K562 (cell line): ENCODE measurements around the gene MRPL11. TPM values are rescaled to one million over a fixed set of nuclear protein-coding genes. Genes with fewer than 3 reads are reported as not detected.

ENCODE experiments used
- ATAC-seq: fragments of 200-7000 bp; cut with Tn5 transposase; 3 replicates; pipeline ENCODE4 v1.9.1; 2020; ENCODE audit warnings: moderate library complexity
- BruUV-seq: library from RNA; stranded (reverse); fragments of 400-500 nt; replicated peaks from 2 replicates; lab custom pipeline; 2021; lab: Mats Ljungman, UMichigan
- CTCF ChIA-PET: fragments of 300-600 bp; formaldehyde crosslinking; extraction: SDS; loops from one replicate; lab custom pipeline; 2021; ENCODE audit warnings: low intra/inter-chr PET ratio; lab: Yijun Ruan, JAX
- POLR2A ChIA-PET: fragments of 300-600, 350-650 bp; sonication (Branson Sonifier 250); formaldehyde crosslinking; extraction: SDS; loops from one replicate; lab custom pipeline; 2021; ENCODE audit warnings: antibody characterized with exemption, inconsistent platforms; lab: Yijun Ruan, JAX
- DNase-seq, 4 experiments: peaks; one replicate each; pipeline versions ENCODE4 v3.0.0 to v3.0.0-alpha.2; 2011 to 2018; ENCODE audit warnings: low spot score in 3 of 4, mixed read lengths in 3 of 4; ENCODE audit errors: extremely low read depth in 1 of 4
- FAIRE-seq: peaks from 2 replicates; lab custom pipeline; 2011; peaks lifted over from hg19 to GRCh38; lab: Jason Lieb, UNC
- H2AFZ ChIP-seq: 2 replicates; pipeline ENCODE4 v1.6.0; 2011; ENCODE audit warnings: low read depth, low read length, control low read depth, inconsistent platforms
- H3K27ac ChIP-seq: fragments of 200-600 bp; 3 replicates; pipeline ENCODE4 v1.8.0; 2011; ENCODE audit warnings: low read depth, mild to moderate bottlenecking, control low read depth, inconsistent platforms, low read length, moderate library complexity, mixed read lengths; ENCODE audit errors: extremely low read depth
- H3K27me3 ChIP-seq, 2 experiments: fragments of 300-600 bp in 1 of 2; 2 replicates in 1 of 2; 3 replicates in 1 of 2; pipeline versions ENCODE4 v1.6.0 to v1.8.0; 2011; ENCODE audit warnings: inconsistent platforms in 2 of 2, low read length in 2 of 2, mild to moderate bottlenecking in 1 of 2, mixed read lengths in 1 of 2, moderate library complexity in 1 of 2; ENCODE audit not compliant: control insufficient read depth in 2 of 2, insufficient read depth in 2 of 2
- H3K36me3 ChIP-seq: fragments of 300-600 bp; 3 replicates; pipeline ENCODE4 v1.8.0; 2011; ENCODE audit warnings: mild to moderate bottlenecking, low read length, inconsistent platforms; ENCODE audit not compliant: control insufficient read depth, insufficient read depth
- H3K4me1 ChIP-seq, 2 experiments: fragments of 200-600 bp in 1 of 2; replicated peaks in 1 of 2; 2 replicates in 1 of 2; 3 replicates in 1 of 2; pipeline versions ENCODE4 v1.5.1 to v1.8.0; 2011; ENCODE audit warnings: inconsistent platforms in 2 of 2, low read length in 2 of 2, mild to moderate bottlenecking in 1 of 2, mixed read lengths in 1 of 2, moderate library complexity in 1 of 2; ENCODE audit not compliant: control insufficient read depth in 2 of 2, insufficient read depth in 2 of 2
- H3K4me2 ChIP-seq: 2 replicates; pipeline ENCODE4 v1.6.1; 2011; ENCODE audit warnings: low read length, control low read depth, inconsistent platforms, mixed read lengths; ENCODE audit not compliant: insufficient read depth
- H3K4me3 ChIP-seq: fragments of 200-600 bp; sonication (generic), shearing (Covaris generic); 2 replicates; pipeline ENCODE4 v1.5.1; 2016; ENCODE audit warnings: control low read depth, inconsistent platforms
- H3K79me2 ChIP-seq: fragments of 200-600 bp; 3 replicates; pipeline ENCODE4 v1.8.0; 2011; ENCODE audit warnings: low read length, inconsistent platforms; ENCODE audit not compliant: control insufficient read depth, insufficient read depth
- H3K9ac ChIP-seq, 2 experiments: 2 replicates each; pipeline versions ENCODE4 v1.6.0 to v1.6.1; 2011; ENCODE audit warnings: low read depth in 2 of 2, low read length in 2 of 2, control low read depth in 1 of 2, inconsistent platforms in 1 of 2, mild to moderate bottlenecking in 1 of 2, mixed read lengths in 1 of 2; ENCODE audit not compliant: insufficient read depth in 1 of 2
- H3K9me1 ChIP-seq: one replicate; pipeline ENCODE4 v1.6.0; 2011; ENCODE audit warnings: inconsistent platforms, mild to moderate bottlenecking, low read length, moderate library complexity; ENCODE audit not compliant: control insufficient read depth, insufficient read depth
- H3K9me3 ChIP-seq: replicated peaks from 2 replicates; pipeline ENCODE4 v1.5.1; 2011; ENCODE audit warnings: low read depth, low read length, inconsistent platforms; ENCODE audit not compliant: control insufficient read depth, insufficient read depth
- H4K20me1 ChIP-seq: replicated peaks from 2 replicates; pipeline ENCODE4 v1.6.1; 2011; ENCODE audit warnings: low read length, inconsistent platforms, mixed read lengths; ENCODE audit not compliant: control insufficient read depth, insufficient read depth
- STAT5A ChIP-seq: IDR thresholded peaks from 2 replicates; pipeline ENCODE4 v1.6.1; 2012; ENCODE audit warnings: low read length, inconsistent platforms, borderline replicate concordance
- ZBTB1 ChIP-seq: sonication (generic); formaldehyde crosslinking; IDR thresholded peaks from 2 replicates; pipeline ENCODE4 v1.8.1; 2023; ENCODE audit warnings: missing genetic modification reagents, low read depth, mild to moderate bottlenecking, borderline replicate concordance
- ZBTB12 ChIP-seq: fragments of 250-450 bp; sonication (Bioruptor Pico); IDR thresholded peaks from 2 replicates; pipeline ENCODE4 v1.4.0; 2020
- ZNF12 ChIP-seq: sonication (generic); formaldehyde crosslinking; IDR thresholded peaks from 2 replicates; pipeline ENCODE4 v1.4.0; 2020; ENCODE audit warnings: mild to moderate bottlenecking, missing genetic modification reagents
- WGBS: fragments of 100-300 bp; shearing (Covaris generic); methylation state at CpG from one replicate; pipeline ENCODE4 v1.1.6; 2016; ENCODE audit warnings: low coverage, mixed read lengths; ENCODE audit not compliant: insufficient coverage; ENCODE audit errors: missing lambda C conversion rate; 5-methylcytosine and 5-hydroxymethylcytosine counted together
- in situ Hi-C: fragments of 300-500 bp; cut with MboI; formaldehyde crosslinking; loops from 4 replicates; pipeline ENCODE4 v1.15.0; 2018; ENCODE audit warnings: inconsistent platforms, mixed read lengths
- intact Hi-C: fragments of 100-400 bp; cut with micrococcal nuclease; formaldehyde crosslinking; loops from 2 replicates; pipeline ENCODE4 v1.14.2; 2022
- polyA plus RNA-seq, 8 experiments: library from polyadenylated mRNA; depleted of rRNA in 4 of 8; stranded (reverse) in 5 of 8; unstranded in 3 of 8; fragments of >200 nt; fragmentation: Nextera tagmentation in 2 of 8; fragmentation: Illumina TruSeq in 1 of 8; extraction: Ambion mirVana in 2 of 8; extraction: Trizol in 1 of 8; gene quantifications; 2 replicates each; pipeline versions ENCODE4 v1.2.1 to v1.2.3, GENCODE V29; 2011 to 2014; ENCODE audit warnings: inconsistent platforms in 1 of 8, missing spikeins in 1 of 8
- total RNA-seq, 7 experiments: library from RNA; depleted of rRNA in 6 of 7; stranded (reverse); fragments of >200 nt in 6 of 7; fragmentation: Illumina TruSeq in 2 of 7; extraction: Trizol in 2 of 7; gene quantifications; 2 replicates each; pipeline versions ENCODE4 v1.2.1 to v1.2.3, GENCODE V29; 2011 to 2021; ENCODE audit warnings: low replicate concordance in 1 of 7

Gene MRPL11
- total and polyA plus RNA-seq, 9 of the 15 experiments (the other 6 are each of a cell fraction or from before 2014, with no cell fraction given), result 33.0 to 173 (median 91.9) TPM

GRCh38 chr11:66420671-66421476 is 17.8 kb downstream of the MRPL11 start, which contains the start of gene NPAS4:
NPAS4 (plus strand) TSS chr11:66421035; CDS start chr11:66421180, 145 bp downstream.
- DNase-seq, result no peak
- POLR2A ChIA-PET, result interaction anchor here (0.6 to 1.3 kb wide), 11 partner anchors 9 to 424 kb away, joined by 3 to 6 read pairs (median 3); partner anchors contain the start of genes MRPL11 and YIF1A
- peaks cover 2 to 8% of the 10 kb centered on the region in 2 experiments; a peak in 2 of 5 replicates for H3K4me1 ChIP-seq
- BruUV-seq, result no TSS peak
- H3K79me2 ChIP-seq, result no peaks in the 10 kb centered on the region
- no peaks in the 10 kb centered on the region for H3K9me3 ChIP-seq
- TF ChIP-seq ZNF12 (CRISPR knock-in tag) (no peak), STAT5A (no peak), ZBTB12 (no peak), ZBTB1 (no peak)
- TF ChIP-seq, all 486 proteins: peak for 0
- Histone ChIP-seq H2AFZ (no peak within 1 kb of the TSS), H3K9ac (no peak within 1 kb of the TSS), H3K4me3 (no peak within 1 kb of the TSS), H3K27ac (no peak within 1 kb of the TSS), H3K36me3 (no peaks in the 10 kb centered on the region), H3K27me3 (peaks cover 0 to 9% of the 10 kb centered on the region in 2 experiments; a peak in 1 of 5 replicates), H3K9me1 (peaks cover 6% of the 10 kb centered on the region), H4K20me1 (peaks cover 16% of the 10 kb centered on the region), H3K4me2 (no peak within 1 kb of the TSS)
- in situ Hi-C loops (no loop called here), intact Hi-C loops (no loop called here)
- FAIRE-seq (no peak), ATAC-seq (no peak)
- CTCF ChIA-PET, result interaction anchor here (0.8 to 1.3 kb wide), 2 partner anchors 9 to 13 kb away, joined by 4 read pairs; no protein-coding TSS in a partner anchor
- 81% methylated on average over 38 of the region's 71 CpGs for WGBS
